ENCODE data around the gene ZNF30.

Gene ZNF30

GRCh38 chr19:34936184-34936583 is 9.5 kb downstream of the ZNF30 start:
- Mint-ChIP-seq H3K4me3 (no peak overlapping the region), H3K9me3 (peaks cover 18% of the 10 kb centered on the region), H3K36me3 (ENCODE audit: low read depth) (peaks cover 89% of the 10 kb centered on the region)

GRCh38 chr19:34938886-34939285 is 12.2 kb downstream of the ZNF30 start:
- Mint-ChIP-seq H3K27me3 (no peaks in the 10 kb centered on the region), H3K4me3 (no peak overlapping the region), H3K36me3 (ENCODE audit: low read depth) (peaks cover 91% of the 10 kb centered on the region), H3K4me1 (ENCODE audit: low read depth) (no peaks in the 10 kb centered on the region), H3K9me3 (peaks cover 38% of the 10 kb centered on the region), H3K27ac (no peak overlapping the region)
- DNase-seq, result no peak

More at GRCh38 chr19:34936184-34936583, 9.5 kb downstream of the ZNF30 start:
- no peak overlapping the region for H3K27ac Mint-ChIP-seq
- no peaks in the 10 kb centered on the region for H3K27me3 Mint-ChIP-seq
- no peaks in the 10 kb centered on the region for H3K4me1 Mint-ChIP-seq (ENCODE audit: low read depth)
- no peak for DNase-seq

- Mint-ChIP-seq H3K4me3 (no peak overlapping the region), H3K4me1 (ENCODE audit: low read depth) (no peaks in the 10 kb centered on the region), H3K27ac (no peak overlapping the region), H3K9me3 (peaks cover 59% of the 10 kb centered on the region), H3K36me3 (ENCODE audit: low read depth) (peaks cover 88% of the 10 kb centered on the region), H3K27me3 (no peaks in the 10 kb centered on the region)
- no peak for DNase-seq
Observed at GRCh38 chr19:34943861-34944573, 17.3 kb downstream of the ZNF30 start.

GRCh38 chr19:34953092-34953491 is 26.4 kb downstream of the ZNF30 start:
- Mint-ChIP-seq H3K27ac (no peak overlapping the region), H3K27me3 (no peaks in the 10 kb centered on the region), H3K4me1 (ENCODE audit: low read depth) (no peaks in the 10 kb centered on the region), H3K4me3 (no peak overlapping the region), H3K9me3 (peaks cover 67% of the 10 kb centered on the region), H3K36me3 (ENCODE audit: low read depth) (peaks cover 88% of the 10 kb centered on the region)
- no peak for DNase-seq

- H3K27ac Mint-ChIP-seq, result no peak overlapping the region
- no peak overlapping the region for H3K4me3 Mint-ChIP-seq
- H3K4me1 Mint-ChIP-seq (ENCODE audit: low read depth), result peaks cover 20% of the 10 kb centered on the region
- no peaks in the 10 kb centered on the region for H3K27me3 Mint-ChIP-seq
- H3K9me3 Mint-ChIP-seq, result peaks cover 68% of the 10 kb centered on the region
- DNase-seq, result no peak
- H3K36me3 Mint-ChIP-seq (ENCODE audit: low read depth), result peaks cover 96% of the 10 kb centered on the region
Observed at GRCh38 chr19:34957830-34958751, 31.4 kb downstream of the ZNF30 start.

GRCh38 chr19:34959021-34959420 is 32.3 kb downstream of the ZNF30 start:
- H3K9me3 Mint-ChIP-seq, result peaks cover 62% of the 10 kb centered on the region
- H3K27ac Mint-ChIP-seq, result no peak overlapping the region
- no peak for DNase-seq
- no peaks in the 10 kb centered on the region for H3K27me3 Mint-ChIP-seq
- peaks cover 89% of the 10 kb centered on the region for H3K36me3 Mint-ChIP-seq (ENCODE audit: low read depth)
- H3K4me1 Mint-ChIP-seq (ENCODE audit: low read depth), result peaks cover 23% of the 10 kb centered on the region
- no peak overlapping the region for H3K4me3 Mint-ChIP-seq

- peak overlapping the region; percentile 33 for H3K27ac Mint-ChIP-seq
- DNase-seq, result no peak
- peaks cover 81% of the 10 kb centered on the region for H3K36me3 Mint-ChIP-seq (ENCODE audit: low read depth)
- peaks cover 28% of the 10 kb centered on the region for H3K4me1 Mint-ChIP-seq (ENCODE audit: low read depth)
- peaks cover 57% of the 10 kb centered on the region for H3K9me3 Mint-ChIP-seq
- no peak overlapping the region for H3K4me3 Mint-ChIP-seq
- no peaks in the 10 kb centered on the region for H3K27me3 Mint-ChIP-seq
Observed at GRCh38 chr19:34960103-34960805, 33.6 kb downstream of the ZNF30 start.

- Mint-ChIP-seq H3K27ac (peak overlapping the region; percentile 1), H3K9me3 (peaks cover 58% of the 10 kb centered on the region), H3K4me3 (no peak overlapping the region), H3K4me1 (ENCODE audit: low read depth) (peaks cover 28% of the 10 kb centered on the region), H3K27me3 (no peaks in the 10 kb centered on the region), H3K36me3 (ENCODE audit: low read depth) (peaks cover 72% of the 10 kb centered on the region)
- no peak for DNase-seq
Observed at GRCh38 chr19:34960940-34961679, 34.4 kb downstream of the ZNF30 start.

- peaks cover 63% of the 10 kb centered on the region for H3K36me3 Mint-ChIP-seq (ENCODE audit: low read depth)
- no peak for DNase-seq
- peak overlapping the region; percentile 88 for H3K4me3 Mint-ChIP-seq
- peak overlapping the region; percentile 8 for H3K27ac Mint-ChIP-seq
- H3K9me3 Mint-ChIP-seq, result peaks cover 57% of the 10 kb centered on the region
- H3K27me3 Mint-ChIP-seq, result no peaks in the 10 kb centered on the region
- H3K4me1 Mint-ChIP-seq (ENCODE audit: low read depth), result peaks cover 28% of the 10 kb centered on the region
Observed at GRCh38 chr19:34961775-34962686, 35.3 kb downstream of the ZNF30 start.

- no peaks in the 10 kb centered on the region for H3K27me3 Mint-ChIP-seq
- peaks cover 54% of the 10 kb centered on the region for H3K36me3 Mint-ChIP-seq (ENCODE audit: low read depth)
- peak overlapping the region; percentile 88 for H3K4me3 Mint-ChIP-seq
- peak; percentile 38 for DNase-seq
- peak overlapping the region; percentile 68 for H3K27ac Mint-ChIP-seq
- peaks cover 28% of the 10 kb centered on the region for H3K4me1 Mint-ChIP-seq (ENCODE audit: low read depth)
- peaks cover 59% of the 10 kb centered on the region for H3K9me3 Mint-ChIP-seq
Observed at GRCh38 chr19:34962687-34963572, 36.2 kb downstream of the ZNF30 start.

- H3K27me3 Mint-ChIP-seq, result no peaks in the 10 kb centered on the region
- H3K4me3 Mint-ChIP-seq, result peak within 1 kb of the TSS; percentile 88
- H3K4me1 Mint-ChIP-seq (ENCODE audit: low read depth), result peaks cover 28% of the 10 kb centered on the region
- H3K27ac Mint-ChIP-seq, result peak within 1 kb of the TSS; percentile 68
- H3K36me3 Mint-ChIP-seq (ENCODE audit: low read depth), result peaks cover 46% of the 10 kb centered on the region
- peak; percentile 75 for DNase-seq
- H3K9me3 Mint-ChIP-seq, result peaks cover 56% of the 10 kb centered on the region
Observed at GRCh38 chr19:34963573-34964406, 37.1 kb downstream of the ZNF30 start, which contains the start of gene ZNF792. ZNF792 (minus strand) TSS chr19:34964229; CDS start chr19:34963662, 567 bp downstream.

GRCh38 chr19:34964598-34964997 is 37.9 kb downstream of the ZNF30 start:
- DNase-seq, result no peak
- Mint-ChIP-seq H3K9me3 (peaks cover 49% of the 10 kb centered on the region), H3K27me3 (no peaks in the 10 kb centered on the region), H3K4me3 (peak overlapping the region; percentile 79), H3K36me3 (ENCODE audit: low read depth) (peaks cover 38% of the 10 kb centered on the region), H3K27ac (no peak overlapping the region), H3K4me1 (ENCODE audit: low read depth) (peaks cover 28% of the 10 kb centered on the region)

Measured in activated T-cell treated with anti-CD3 and anti-CD28 coated beads, Interleukin-2, amount 50 U/mL, for 24 hours (primary cell).